ENCODE measurements around the gene RANBP17.
"Not testable (repeated sequence)": the region's sequence is repeated elsewhere in the genome, so short reads cannot be mapped to it uniquely, and the experiment has no call there.

RANBP17 gene

DNA sequence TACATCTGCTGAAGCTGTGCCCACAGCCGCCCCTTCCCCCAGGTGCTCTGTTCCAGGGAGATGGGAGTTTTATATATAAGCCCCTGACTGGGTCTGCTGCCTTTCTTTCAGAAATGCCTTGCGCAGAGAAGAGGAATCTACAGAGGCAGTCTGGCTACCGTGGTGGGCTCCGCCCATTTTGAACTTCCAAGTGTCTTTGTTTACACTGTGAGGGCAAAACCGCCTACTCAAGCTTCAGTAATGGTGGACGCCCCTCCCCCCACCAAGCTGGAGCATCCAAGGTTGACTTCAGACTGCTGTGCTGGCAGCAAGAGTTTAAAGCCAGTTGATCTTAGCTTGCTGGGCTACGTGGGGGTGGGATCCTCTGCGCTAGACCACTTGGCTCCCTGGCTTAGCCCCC is 41.3 kb downstream of the RANBP17 start:
- Mint-ChIP-seq H3K4me1 (no peaks in the 10 kb centered on the region), H3K36me3 (ENCODE audit: low read depth) (peaks cover 59% of the 10 kb centered on the region), H3K9me3 (peaks cover 54% of the 10 kb centered on the region), H3K27ac (no peak overlapping the region), H3K27me3 (ENCODE audit: low read depth, poor library complexity) (peaks cover 5% of the 10 kb centered on the region), H3K4me3 (no peak overlapping the region)
- TF ChIP-seq, protein P1, sequence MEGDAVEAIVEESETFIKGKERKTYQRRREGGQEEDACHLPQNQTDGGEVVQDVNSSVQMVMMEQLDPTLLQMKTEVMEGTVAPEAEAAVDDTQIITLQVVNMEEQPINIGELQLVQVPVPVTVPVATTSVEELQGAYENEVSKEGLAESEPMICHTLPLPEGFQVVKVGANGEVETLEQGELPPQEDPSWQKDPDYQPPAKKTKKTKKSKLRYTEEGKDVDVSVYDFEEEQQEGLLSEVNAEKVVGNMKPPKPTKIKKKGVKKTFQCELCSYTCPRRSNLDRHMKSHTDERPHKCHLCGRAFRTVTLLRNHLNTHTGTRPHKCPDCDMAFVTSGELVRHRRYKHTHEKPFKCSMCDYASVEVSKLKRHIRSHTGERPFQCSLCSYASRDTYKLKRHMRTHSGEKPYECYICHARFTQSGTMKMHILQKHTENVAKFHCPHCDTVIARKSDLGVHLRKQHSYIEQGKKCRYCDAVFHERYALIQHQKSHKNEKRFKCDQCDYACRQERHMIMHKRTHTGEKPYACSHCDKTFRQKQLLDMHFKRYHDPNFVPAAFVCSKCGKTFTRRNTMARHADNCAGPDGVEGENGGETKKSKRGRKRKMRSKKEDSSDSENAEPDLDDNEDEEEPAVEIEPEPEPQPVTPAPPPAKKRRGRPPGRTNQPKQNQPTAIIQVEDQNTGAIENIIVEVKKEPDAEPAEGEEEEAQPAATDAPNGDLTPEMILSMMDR (IDR thresholded peaks at IDR 0.05): no peak
- peak; percentile 13 for DNase-seq

DNA sequence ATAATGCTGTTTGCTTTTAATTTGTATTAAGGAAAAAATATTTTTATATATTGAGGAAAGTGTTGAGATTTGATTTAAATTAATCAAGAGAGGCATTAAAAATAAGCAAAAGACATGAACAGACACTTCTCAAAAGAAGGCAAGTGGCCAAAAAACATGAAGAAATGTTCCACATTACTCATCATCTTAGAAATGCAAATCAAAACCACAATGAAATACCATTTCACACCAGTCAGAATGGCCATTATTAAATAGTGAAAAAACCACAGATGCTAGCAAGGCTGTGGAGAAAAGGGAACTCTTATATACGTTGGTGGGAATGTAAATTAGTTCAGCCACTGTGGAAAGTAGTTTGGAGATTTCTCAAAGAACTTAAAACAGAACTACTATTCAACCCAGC is 45.9 kb downstream of the RANBP17 start:
- H3K4me3 Mint-ChIP-seq: no peak overlapping the region
- H3K9me3 Mint-ChIP-seq: peaks cover 7% of the 10 kb centered on the region
- no peaks in the 10 kb centered on the region for H3K27me3 Mint-ChIP-seq (ENCODE audit: low read depth, poor library complexity)
- H3K27ac Mint-ChIP-seq: no peak overlapping the region
- peaks cover 38% of the 10 kb centered on the region for H3K36me3 Mint-ChIP-seq (ENCODE audit: low read depth)
- no peak for DNase-seq
- TF ChIP-seq, protein P1 (IDR thresholded peaks at IDR 0.05): no peak
- no peaks in the 10 kb centered on the region for H3K4me1 Mint-ChIP-seq

DNA sequence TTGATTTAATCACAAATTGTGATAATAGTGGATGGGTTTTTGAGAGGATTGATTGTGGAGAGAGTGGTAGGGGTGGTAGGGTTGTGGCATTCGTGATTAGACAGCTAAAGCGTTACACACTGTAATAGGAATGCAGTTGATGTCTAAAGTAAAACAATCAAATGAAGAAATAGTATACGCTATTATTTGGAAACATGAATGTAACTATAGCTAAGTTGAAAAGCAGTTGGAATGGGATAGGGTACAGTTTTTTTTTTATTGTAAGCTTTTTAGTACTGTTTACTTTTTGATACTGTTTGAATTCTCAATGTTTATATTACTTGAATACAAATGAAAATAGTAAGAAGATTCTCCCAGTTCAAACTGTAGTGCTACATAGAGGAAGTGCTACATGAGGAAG is 51.8 kb downstream of the RANBP17 start:
- Mint-ChIP-seq H3K9me3 (no peaks in the 10 kb centered on the region), H3K4me3 (no peak overlapping the region), H3K36me3 (ENCODE audit: low read depth) (peaks cover 24% of the 10 kb centered on the region), H3K27me3 (ENCODE audit: low read depth, poor library complexity) (no peaks in the 10 kb centered on the region), H3K4me1 (no peaks in the 10 kb centered on the region), H3K27ac (no peak overlapping the region)
- TF ChIP-seq, protein P1 (IDR thresholded peaks at IDR 0.05): no peak
- no peak for DNase-seq

DNA sequence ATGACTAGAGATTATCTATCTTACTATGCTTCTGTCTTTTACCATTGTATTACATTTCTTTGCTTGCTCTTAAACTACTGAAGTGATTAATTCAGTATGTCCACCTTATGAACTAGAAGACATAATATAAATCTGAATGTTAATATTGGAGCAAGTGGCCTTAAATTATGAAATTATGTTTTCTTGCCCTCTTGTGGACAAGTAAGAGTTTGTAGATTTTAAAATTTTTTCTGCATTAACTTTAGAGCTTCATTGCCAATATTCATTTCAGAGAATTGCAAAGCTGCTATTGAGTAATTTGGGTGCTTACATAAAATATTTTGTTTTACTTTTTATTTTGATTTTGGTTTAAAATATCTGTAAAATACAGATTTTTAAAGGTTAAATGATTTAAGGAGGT is 55.3 kb downstream of the RANBP17 start:
- Mint-ChIP-seq H3K4me1 (peaks cover 5% of the 10 kb centered on the region), H3K9me3 (peaks cover 15% of the 10 kb centered on the region), H3K36me3 (ENCODE audit: low read depth) (peaks cover 28% of the 10 kb centered on the region), H3K27me3 (ENCODE audit: low read depth, poor library complexity) (no peaks in the 10 kb centered on the region), H3K27ac (no peak overlapping the region), H3K4me3 (no peak overlapping the region)
- DNase-seq: no peak
- TF ChIP-seq, protein P1 (IDR thresholded peaks at IDR 0.05): no peak

DNA sequence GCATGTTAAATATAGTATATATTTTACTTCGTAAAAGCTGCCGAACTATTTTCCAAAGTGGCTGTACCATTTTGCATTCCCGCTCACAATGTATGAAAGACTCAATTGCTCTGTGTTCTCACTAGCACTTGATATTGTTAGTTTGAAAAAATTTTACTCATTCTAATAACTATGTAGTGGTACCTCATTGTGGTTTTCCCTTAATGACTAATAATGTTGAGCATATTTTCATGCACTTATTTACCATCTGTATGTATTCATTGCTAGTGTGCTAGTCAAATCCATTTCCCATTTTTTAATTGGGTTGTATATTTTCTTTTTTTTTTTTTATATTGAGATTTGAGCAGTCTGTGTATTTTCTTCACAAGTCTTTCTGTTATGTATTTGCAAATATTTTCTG is 58.4 kb downstream of the RANBP17 start:
- DNase-seq: no peak
- TF ChIP-seq, protein P1 (IDR thresholded peaks at IDR 0.05): no peak
- no peak overlapping the region for H3K4me3 Mint-ChIP-seq
- H3K9me3 Mint-ChIP-seq: peaks cover 16% of the 10 kb centered on the region
- H3K36me3 Mint-ChIP-seq (ENCODE audit: low read depth): peaks cover 29% of the 10 kb centered on the region
- H3K4me1 Mint-ChIP-seq: peaks cover 17% of the 10 kb centered on the region
- no peak overlapping the region for H3K27ac Mint-ChIP-seq
- H3K27me3 Mint-ChIP-seq (ENCODE audit: low read depth, poor library complexity): peaks cover 3% of the 10 kb centered on the region

DNA sequence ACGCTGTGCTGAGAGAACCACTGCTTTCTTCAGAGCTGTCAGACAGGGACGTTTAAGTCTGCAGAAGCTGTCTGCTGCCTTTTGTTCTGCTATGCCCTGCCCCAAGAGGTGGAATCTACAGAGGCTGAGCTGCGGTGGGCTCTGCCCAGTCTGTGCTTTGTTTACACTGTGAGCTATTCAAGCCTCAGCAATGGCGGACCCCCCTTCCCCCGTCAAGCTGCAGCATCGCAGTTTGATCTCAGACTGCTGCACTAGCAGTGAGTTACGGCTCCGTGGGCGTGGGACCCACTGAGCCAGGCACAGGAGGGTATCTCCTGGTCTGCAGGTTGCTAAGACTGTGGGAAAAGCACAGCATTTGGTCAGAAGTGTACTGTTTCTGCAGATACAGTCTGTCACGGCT is 60.5 kb downstream of the RANBP17 start:
- peak overlapping the region; percentile 67 for H3K4me3 Mint-ChIP-seq
- peaks cover 16% of the 10 kb centered on the region for H3K9me3 Mint-ChIP-seq
- H3K4me1 Mint-ChIP-seq: peaks cover 17% of the 10 kb centered on the region
- not testable (repeated sequence) for H3K27me3 Mint-ChIP-seq (ENCODE audit: low read depth, poor library complexity)
- H3K27ac Mint-ChIP-seq: peak overlapping the region; percentile 95
- DNase-seq: peak; percentile 41
- peaks cover 29% of the 10 kb centered on the region for H3K36me3 Mint-ChIP-seq (ENCODE audit: low read depth)

Measured in nephron progenitor cell (in vitro differentiated cells).